Measurements from ENCODE around the gene KCNJ12.
"Not testable (repeated sequence)": the region's sequence is repeated elsewhere in the genome, so short reads cannot be mapped to it uniquely, and the experiment has no call there.

KCNJ12 gene

DNA sequence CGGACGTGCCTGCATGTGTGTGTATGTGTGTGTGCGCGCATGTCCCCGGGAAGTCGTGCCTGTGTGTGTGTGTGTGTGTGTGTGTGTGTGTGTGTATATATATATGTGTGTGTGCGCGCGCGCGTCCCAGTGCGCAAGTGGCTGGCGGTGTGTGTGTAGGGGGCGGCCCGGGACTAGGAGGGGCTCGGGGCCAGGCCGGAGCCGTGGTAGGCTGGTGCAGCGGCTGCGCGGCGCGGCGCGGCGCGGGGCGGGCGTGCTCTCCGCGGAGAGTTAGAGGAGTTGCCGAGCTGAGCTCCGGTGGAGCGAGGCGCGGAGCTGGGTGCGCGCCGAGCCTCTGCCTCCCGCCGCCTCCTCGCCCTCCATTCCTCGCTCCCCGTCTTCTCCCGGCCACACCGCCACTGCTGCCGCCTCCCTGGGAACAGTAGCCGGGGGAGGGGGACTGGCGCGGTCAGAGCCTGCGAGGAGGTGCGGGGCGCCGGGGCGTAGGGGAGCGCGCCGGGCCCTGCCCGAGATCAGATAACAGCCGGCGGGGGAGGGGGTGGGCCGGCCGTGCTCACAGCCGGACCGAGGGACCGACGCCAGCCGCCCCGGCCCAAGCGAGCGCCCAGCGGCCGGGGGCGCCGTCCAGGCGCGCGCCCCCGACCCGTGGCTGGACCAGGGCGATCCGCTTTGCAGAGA lies at the start of gene KCNJ12:
KCNJ12 (plus strand) TSS at position 277 of the 678 bp plus-strand sequence. CDS start 38,986 bp downstream, outside the sequence.
- no peak for DNase-seq (ENCODE audit: low read depth in 2 of 2)

DNA sequence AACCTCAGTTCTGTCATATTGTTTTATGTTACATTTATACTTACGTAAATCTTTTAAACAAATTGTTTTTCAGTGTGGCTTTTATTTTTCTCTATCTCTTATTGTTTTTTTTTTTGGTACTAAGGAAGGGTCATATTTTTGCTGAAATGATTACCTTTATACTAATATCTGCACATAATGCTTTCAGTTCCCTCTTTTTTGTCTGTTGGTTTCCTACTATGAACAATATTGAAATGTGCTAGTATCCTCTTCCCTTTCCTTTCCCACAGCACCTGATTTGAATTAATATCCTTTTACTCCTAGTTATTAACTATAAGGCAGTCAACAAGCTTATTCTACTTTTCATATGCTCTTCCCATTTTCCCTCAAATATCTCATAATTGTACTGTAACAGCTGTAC lies 48.2 kb upstream of the KCNJ12 start:
- not testable (repeated sequence) for DNase-seq (ENCODE audit: low read depth in 2 of 2)

DNA sequence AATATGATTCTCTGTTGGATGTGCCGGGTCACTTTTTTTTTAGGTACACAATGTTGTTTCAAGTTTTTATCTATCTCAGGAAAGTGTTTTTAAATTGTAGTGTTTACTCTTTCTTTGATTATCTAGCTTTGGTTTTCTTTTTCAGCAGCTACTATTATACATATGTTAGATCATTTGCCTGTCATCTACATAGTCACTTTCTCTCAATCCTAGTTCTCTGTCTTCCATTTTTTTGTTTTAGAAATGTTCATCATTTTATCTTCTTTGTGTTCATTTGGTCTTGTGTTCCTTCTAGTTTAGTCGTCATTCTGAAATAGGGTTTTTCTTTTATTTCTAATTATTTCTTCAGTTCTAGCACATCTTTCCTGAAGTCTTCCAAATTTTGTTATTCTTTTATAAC lies 47.4 kb upstream of the KCNJ12 start:
- DNase-seq (ENCODE audit: low read depth in 2 of 2): not testable (repeated sequence)

DNA sequence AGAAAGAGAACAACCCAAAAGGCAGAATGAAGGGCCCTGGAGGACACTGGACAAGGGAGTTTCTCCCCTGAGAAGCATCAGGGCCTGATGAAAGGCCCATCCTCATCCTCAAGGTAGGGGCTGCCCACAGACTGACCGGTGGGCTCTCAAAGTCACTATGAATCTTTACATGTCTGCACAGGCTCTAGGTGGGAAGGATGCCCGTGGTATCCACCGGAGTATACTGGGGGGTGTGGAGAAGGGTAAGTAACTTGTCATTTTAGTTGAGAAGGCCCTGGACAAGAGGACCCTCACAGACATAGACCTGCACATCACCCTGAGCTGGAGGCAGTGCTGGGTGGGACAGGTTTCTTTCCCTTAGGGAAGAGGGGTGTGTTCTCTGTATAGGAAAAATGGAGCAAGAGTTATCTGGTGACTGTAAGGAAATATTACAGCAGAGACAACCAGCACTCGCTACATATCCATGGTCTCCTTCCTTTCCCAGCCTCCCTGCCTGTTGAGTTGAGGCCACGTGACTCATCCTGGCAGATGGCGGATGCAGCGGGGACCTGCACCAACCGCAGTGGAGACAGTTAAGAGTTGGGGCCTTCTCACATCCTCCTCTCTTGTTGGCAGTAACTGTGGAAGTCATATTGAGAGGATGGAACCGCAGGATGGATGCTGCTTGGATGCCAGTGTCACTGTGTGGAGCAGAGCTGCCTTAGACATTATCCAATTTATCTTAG lies 45.6 kb upstream of the KCNJ12 start:
- no peak for DNase-seq (ENCODE audit: low read depth in 2 of 2)

DNA sequence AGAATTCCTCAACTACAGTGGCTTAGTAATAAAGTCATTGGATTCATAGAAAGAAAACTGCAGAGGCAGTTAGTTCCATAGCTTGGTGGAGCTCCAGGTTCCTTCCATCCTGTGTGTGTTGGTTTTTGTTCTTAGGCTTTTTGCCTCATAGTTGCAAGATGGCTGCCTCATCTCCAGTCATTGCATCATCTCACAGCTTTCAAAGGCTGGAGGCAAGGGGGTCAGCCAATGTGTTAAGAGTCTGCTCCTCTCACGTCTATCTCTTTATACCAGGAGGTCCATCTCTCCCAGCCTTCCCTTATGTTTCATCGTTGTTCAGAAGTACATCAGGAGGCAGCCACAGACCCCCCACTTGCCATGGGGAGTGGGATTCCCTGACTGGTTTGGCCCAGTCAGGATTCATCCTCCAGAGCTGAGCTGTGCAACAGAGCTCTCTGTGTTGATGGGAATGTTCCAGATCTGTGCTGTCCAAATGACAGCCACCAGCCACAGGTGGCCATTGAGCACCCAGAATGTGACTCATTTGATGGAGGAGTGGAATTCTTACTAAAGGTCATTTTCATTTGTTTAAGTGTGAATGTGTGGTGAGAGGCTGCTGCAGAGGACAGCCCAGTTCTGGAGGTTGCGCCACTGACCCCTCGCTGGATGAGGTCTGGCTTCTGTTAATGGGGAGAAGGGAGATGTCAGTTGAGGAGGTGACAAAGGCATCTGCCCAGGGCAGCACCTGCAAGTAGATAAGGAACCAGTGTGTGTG lies 39.4 kb upstream of the KCNJ12 start:
- DNase-seq (ENCODE audit: low read depth in 2 of 2): not testable (repeated sequence)

DNA sequence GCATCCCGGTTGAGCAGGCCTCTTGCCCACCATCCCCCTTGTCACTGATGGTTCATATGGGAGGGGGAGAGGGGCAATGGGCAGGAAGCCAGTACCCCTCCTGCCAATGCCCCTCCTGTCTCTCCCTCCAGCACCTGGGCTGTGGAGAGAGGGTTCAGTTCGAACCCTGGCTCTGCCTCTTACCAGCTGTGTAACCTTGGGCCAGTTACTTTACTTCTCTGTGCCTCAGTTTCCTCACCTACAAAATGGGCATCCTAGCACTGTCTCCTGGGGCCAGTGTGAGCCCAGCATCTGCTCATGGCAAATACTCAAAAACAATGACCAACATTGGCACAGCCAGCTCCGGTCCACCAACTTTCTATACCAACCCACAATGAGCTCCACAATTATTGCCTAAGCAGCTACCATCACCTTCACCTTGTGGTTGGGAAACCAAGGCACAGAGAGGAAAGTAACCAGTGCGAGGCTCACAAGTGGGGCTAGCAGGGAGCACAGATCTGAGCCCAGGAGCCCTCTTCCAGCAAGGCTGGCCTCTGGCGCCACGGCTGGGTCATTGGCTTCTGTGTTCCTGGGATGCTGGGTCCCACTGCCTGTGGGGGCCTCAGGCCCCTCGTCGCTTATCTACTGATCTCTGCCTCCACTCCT lies 38.1 kb upstream of the KCNJ12 start:
- not testable (repeated sequence) for DNase-seq (ENCODE audit: low read depth in 2 of 2)

DNA sequence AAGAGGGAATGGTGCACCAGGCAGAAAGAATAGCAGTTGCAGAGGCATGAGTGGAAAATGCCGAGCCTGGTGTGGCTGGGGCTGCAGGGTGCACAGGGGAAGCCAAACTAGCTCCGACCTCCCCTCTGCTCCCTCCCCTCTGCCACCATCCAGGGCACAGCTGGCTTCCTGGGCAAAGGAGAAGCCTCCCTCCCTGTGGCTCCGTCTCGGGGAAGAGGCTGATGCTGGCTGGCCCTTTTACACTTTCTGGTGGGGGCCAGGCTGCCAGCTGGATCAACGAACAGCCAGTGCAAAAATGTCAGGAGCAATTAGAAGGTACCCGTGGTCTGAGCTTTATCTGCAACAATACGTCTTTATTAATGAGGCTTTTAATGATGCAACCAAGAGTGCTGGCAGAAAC lies 37.1 kb upstream of the KCNJ12 start:
- DNase-seq (ENCODE audit: low read depth in 2 of 2): no peak

DNA sequence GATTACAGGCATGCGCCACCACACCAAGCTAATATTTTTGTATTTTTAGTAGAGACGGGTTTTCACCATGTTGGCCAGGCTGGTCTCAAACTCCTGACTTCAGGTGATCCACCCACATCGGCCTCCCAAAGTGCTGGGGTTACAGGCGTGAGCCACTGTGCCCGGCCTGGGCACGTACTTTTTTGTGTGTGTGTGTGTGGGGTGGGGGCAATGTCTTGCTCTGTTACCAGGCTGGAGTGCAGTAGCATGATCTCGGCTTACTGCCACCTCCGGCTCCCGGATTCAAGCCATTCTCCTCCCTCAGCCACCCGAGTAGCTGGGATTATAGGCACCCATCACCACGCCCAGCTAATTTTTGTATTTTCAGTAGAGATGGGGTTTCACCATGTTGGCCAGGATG lies 36.6 kb upstream of the KCNJ12 start:
- DNase-seq (ENCODE audit: low read depth in 2 of 2): not testable (repeated sequence)

DNA sequence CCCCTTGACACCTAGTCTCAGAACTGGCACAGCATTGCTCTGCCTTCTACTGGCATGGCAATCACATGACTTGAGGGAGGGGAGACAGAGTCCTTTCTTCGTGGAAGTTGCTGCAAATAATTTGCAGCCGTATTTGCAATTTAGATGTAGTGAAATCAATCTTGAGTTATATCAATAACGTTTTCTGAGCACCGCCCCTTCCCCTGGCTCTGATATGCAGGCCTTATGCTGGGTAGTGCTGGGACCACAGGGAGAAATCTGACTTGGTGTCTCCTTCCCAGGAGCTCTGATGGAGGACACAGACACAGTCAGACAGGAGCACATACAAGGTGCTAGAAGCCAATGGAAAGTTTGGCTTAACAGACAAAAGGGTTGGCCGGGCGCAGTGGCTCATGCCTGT lies 35.8 kb upstream of the KCNJ12 start:
- not testable (repeated sequence) for DNase-seq (ENCODE audit: low read depth in 2 of 2)

DNA sequence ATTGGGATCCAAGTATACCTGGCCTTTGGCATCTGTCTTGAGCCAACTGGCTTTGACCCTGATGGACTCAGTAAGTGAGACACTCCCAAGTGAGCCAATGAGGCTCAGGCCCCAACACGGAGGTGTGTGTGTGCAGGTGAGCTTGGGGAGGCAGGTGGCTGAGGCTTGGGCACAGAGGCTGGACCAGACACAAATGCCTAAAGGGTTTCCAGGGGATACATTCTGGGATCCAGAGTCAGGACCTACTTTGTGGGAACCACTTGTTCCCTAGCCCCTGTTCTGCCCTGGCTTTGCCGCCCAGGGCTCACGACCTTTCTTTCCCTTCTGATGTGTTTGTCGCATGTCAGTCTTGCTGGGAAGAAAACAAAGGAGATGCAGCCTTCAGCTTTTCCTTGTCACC lies 34.9 kb upstream of the KCNJ12 start:
- not testable (repeated sequence) for DNase-seq (ENCODE audit: low read depth in 2 of 2)

DNA sequence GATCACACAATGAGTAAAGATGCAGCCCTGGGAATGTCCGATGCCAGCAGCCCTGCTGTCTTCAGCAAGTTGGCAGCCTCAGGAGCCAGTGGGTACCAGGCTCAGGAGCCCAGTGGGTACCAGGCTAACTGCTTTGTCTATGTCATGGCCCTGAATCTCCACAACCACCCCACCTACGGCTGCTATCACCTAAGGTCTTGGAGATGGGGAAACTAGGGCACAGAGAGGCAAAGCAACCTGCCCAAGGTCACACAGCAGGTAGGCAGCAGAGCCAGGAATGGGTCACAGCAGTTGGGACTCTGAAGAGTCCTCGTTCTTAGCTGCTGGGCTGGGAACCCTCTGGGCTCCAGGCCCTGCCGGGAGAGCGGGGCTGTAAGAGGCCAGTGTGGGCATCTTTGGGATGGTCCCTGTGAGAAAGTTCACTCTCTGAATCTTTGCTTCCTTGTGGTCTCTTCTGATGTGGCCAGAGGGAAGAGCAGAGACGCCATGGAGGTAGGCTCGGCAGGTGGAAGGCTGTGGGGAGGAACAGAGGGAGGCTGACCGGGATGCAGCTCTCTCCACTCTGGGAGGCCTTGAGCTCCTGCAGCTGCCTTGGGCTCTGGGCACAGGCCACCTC lies 34.1 kb upstream of the KCNJ12 start:
- DNase-seq (ENCODE audit: low read depth in 2 of 2): not testable (repeated sequence)

DNA sequence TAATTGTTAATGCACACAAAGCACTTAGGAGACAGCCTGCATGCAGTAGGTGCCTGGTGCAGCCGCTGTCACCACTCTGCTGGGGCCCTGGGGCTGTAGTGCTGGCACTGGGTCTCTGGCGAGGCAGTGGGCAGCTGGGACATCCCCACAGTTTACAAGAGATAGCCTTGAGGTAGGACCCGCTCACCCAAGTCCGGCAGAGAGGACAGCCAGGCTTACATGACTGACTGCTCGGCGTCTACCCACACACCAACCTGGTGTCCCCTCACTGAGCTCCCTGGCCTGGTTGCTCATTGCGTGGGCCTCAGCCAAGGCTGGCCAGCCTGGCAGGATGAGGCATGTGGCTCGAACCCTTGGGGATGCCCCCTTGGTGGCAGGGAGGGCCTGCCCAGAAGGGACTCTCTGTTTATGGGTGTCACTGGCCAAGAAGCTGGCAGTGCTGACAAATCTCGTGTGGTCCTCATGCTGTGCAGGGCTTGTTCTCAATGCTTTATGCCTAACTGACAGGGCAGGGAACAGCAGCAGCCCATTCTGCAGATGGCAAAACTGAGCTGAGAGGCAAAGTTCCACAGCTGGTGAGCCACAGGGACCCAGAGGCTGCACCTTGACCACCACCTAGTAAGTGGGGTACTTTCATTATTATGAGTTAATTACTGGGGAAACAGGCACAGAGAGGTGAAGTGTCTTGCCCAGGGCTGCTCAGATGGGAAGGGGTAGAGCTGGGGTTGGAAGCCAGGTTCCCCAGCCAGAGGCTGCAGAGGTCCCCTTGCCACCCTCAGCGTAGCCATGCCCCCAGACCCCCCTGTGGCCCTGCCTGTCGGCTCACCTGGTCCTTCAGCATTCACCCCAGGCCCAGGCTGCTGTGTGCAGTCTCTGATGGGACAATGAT lies 32.9 kb upstream of the KCNJ12 start:
- DNase-seq (ENCODE audit: low read depth in 2 of 2): not testable (repeated sequence)

DNA sequence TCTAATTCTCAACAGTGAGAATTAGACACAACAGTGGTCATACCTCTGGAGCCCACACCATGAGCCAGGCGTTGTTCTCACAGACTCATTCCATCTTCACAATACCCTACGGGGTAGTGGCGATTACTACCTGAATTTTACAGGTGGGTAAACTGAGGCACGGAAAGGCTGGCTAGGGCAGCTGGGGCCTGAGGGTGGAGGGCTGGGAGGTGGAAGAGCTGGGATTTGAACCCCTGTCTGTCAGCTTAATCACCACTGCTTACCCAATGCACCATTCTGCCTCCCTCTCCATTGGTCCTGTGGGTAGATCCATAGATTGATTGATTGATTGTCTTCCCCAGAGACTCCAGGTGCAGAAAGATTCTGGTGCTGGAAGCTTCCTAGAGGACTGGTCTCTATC lies 31.4 kb upstream of the KCNJ12 start:
- not testable (repeated sequence) for DNase-seq (ENCODE audit: low read depth in 2 of 2)

DNA sequence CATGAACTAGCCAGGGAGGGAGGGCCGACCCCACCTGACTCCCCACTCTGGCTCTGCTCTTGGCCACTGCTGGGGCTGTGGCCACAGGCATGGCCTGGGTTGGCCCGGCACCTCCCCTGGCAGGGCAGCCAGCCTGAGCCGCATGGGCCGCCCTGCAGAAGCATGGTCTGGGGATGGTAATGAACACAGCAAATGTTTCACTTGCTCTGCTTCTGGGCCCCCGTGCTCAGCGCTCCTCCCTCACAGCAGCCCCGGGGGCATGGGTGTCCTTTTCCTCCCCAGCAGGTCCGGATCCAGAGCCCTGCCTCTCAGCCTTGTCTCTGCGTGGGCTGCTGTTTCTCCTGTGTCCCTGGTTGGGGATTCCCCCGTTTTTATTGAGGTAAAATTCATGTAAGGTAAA lies 30.9 kb upstream of the KCNJ12 start:
- DNase-seq (ENCODE audit: low read depth in 2 of 2): no peak

DNA sequence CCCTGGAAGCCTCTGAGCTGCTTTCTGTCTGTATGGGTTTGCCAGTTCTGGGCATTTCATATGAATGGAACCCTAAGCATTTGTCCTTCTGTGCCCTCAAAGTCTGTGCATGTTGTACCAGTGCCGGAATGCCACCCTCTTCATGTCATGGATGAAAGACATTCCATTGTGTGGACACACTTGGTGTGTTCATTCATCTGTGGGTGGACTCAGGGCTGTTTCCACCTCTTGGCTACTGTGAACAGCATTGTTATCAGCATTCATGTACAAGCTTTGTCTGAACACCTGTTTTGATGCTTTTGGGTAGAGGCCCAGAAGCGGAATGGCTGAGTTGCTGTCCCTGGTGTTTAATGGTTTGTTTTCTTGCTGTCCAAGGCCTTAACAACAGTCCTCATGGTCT lies 30.1 kb upstream of the KCNJ12 start:
- DNase-seq (ENCODE audit: low read depth in 2 of 2): not testable (repeated sequence)

DNA sequence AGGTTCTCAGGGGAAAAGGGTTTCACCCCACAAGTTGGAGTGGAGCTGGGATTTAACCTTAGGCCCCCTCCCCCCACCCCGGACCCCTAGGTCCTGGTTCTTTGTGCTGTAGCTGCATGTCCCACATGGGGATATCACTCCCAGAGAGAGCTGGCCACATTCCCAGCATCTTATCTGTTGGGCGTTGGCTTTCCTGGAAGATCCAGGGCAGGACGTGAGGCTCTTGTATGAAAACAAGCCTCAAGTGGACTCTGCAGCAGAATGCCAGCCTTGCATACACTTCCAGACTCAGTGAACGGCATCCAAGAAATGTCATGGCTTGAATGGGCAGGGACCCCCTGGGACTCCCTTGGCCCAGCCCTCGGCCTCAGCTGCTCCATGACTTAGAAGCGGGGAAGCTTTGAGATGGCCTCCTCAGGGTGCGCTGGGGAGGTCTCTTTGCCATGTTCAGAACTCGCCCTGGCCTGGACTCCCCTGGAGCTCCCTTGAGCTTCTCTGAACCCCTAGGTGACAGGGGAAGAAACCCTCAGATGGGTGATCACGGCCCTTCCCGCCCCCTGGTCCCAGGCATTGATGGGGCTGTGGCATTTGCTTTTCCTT lies 29.4 kb upstream of the KCNJ12 start:
- DNase-seq (ENCODE audit: low read depth in 2 of 2): not testable (repeated sequence)

DNA sequence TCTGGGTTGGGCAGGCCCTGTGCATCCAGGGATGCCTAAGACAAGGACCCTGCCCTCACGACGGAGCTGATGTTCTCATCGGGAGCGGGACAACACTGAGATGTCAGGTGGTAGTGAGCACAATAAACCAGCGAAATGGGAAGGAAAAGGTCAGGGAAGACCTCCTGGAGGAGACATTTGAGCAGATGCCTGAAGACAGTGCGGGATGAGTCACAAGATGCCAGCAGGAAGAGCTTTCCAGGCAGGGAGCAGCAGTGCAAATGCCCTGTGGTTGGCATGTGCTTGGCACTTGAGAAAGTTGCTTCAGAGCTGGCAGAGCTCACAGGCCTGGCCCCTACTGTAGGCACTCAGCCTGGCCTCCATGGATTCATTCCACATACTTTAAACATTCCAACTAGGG lies 28.5 kb upstream of the KCNJ12 start:
- not testable (repeated sequence) for DNase-seq (ENCODE audit: low read depth in 2 of 2)

DNA sequence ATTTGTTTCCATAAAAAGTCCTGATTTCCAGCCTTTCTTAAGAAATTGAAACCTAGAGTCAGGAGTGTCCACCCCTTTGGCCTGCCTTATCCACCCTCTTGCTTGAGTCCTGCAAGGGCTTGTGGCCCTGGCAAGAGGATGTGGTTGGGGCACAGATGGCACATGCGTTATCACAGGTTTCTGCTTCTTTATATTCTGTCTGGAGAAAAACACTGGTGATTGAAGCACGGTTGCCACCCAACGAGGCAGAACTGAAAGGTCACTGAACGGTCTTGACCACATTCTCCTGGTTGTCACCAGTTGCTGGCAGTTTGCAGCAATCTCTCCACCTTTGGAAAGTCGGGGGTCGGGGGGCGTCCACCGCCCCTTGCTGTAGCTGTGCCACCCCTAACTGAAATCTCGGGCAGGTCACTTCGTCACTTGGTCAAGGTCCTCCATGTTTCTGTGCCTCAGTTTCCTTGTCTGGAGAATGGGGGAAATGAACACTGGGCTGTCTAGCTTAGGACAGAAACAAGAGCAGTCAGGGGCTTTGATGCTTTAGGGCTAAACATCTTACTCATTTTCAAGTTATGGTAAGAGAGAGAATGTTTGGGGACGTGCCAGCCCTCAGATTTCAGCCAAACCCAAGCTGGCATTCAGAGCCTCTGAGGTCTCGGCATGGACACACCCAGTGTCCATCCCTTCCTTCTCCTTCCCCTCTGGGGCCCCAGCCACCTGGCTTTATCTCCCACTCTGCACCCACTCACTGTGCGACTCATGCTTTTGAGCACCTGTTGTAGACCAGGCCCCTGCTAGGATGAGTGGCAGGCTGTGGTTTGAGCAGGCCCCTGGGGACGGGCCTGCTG lies 27.9 kb upstream of the KCNJ12 start:
- not testable (repeated sequence) for DNase-seq (ENCODE audit: low read depth in 2 of 2)

DNA sequence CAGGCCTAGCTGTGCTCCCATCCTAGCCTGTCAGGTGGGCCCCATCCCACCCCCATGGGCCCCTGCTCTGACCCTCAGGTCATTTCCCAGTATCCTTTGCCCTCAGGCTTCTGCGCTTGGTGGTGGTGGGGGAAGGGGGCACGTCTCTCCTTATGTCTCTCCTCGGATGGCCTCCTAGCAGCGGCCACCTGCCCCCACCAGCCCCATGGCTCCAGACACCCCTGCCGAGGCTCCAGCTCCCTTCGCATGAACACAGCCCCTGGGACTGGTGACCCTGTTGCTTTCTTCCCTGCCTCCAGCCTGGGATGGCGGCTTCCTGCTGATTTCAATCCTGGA lies 27.3 kb upstream of the KCNJ12 start:
- DNase-seq (ENCODE audit: low read depth in 2 of 2): not testable (repeated sequence)

All from activated CD4-positive, alpha-beta T cell treated with anti-CD3 and anti-CD28 coated beads for 24 hours (primary cell).